RWPE1 (cell line): Measurements from ENCODE around the gene CHST13.

ENCODE experiments used
- CTCF ChIA-PET: fragments of 350-600 bp; sonication (Branson Sonifier 250); formaldehyde crosslinking; extraction: SDS; loops from one replicate; lab custom pipeline; 2021; lab: Yijun Ruan, JAX
- POLR2A ChIA-PET: fragments of 400-600 bp; formaldehyde crosslinking; extraction: SDS; loops from one replicate; lab custom pipeline; 2020; ENCODE audit warnings: antibody characterized with exemption; ENCODE audit not compliant: low non-redundant PET; lab: Yijun Ruan, JAX
- DNase-seq: peaks from one replicate; pipeline ENCODE4 v3.0.0; 2012; ENCODE audit warnings: low spot score
- H3K27ac ChIP-seq: fragments of 450-650 bp; 2 replicates; pipeline ENCODE4 v1.5.1; 2017
- CTCF ChIP-seq: fragments of 450-650 bp; conservative IDR thresholded peaks from 2 replicates; pipeline ENCODE4 v1.5.1; 2017; ENCODE audit warnings: low read depth, mild to moderate bottlenecking

Gene CHST13

DNA sequence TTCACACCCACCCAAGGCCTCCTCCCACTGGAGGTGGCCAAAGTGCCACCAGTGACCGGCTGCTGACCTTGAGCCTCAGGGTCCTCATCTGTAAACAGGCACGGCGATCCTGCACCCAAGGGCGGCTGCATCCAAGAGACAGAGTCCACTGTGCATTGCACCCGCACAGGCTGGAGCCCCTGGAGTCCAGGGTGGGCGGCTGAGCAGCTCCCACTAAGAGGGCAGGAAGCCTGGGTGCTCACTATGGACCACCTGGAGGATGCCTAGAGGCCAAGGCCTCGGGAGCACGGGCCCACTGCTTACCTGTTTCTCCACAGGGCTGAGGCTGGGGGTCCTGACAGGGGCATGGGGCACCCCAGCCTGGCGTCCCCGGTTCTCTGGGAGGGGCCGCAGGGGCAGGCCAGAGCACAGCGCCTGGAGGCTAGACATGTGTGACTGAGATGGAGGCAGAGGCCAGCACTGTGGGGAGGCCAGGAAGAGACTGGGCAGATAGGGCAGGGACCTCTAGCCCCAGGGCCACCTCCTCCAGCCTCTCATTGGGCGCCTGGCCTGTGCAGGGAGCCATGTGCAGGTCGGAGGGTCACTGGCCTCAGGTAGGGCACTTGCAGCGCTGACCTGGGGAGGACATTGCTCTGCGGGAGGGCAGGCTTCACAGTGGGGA lies 6.5 kb upstream of the CHST13 start, which contains the start of gene UROC1:
Gene UROC1, minus strand, starts transcription at position 483 of the 661 bp plus-strand sequence. Its CDS starts 54 bp downstream, at position 429.
- ChIA-PET POLR2A (no interaction called here), CTCF (no interaction called here)
- H3K27ac ChIP-seq = no peak within 1 kb of the TSS
- TF ChIP-seq CTCF = no peak
- no peak for DNase-seq

DNA sequence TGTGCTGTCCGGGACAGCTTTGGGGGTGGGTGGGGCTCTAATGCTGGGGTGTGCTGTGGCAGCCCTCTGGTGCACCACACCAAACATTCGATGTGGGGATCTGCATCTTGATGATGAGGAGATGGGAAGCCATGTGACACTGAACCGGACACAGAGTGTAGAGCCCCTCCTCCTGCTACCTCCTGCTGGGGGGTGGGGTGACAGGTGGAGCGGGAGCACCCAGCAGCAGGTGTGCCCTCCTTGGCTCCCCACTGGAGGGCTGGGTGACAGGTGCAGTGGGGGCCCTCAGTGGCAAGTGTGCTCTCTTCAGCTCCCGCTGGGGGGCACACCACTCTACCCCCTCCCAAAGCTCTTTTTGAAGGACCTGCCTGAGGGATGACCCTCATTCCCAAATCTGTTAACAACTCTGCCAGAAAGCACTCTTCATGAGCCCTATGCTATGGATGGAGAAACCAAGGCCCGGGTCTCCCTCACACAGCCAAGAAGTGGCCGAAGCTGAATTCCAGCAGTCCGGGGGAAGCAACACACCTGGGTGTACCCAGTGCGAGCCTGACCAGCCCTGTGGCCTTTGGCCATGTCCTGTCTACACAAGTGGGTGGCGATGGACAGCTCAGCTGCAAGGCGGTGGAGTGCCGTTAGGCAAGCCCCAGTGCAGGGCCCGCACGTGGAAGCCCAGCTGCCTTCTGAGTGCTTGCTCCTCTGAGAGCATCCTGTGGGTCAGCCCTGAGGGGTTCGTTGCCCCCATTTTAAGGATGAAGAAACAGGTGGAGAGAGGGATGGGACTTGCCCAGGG lies 5.8 kb upstream of the CHST13 start:
- ChIA-PET CTCF (no interaction called here), POLR2A (no interaction called here)
- no peak for DNase-seq
- TF ChIP-seq CTCF = no peak
- no peak overlapping the region for H3K27ac ChIP-seq

DNA sequence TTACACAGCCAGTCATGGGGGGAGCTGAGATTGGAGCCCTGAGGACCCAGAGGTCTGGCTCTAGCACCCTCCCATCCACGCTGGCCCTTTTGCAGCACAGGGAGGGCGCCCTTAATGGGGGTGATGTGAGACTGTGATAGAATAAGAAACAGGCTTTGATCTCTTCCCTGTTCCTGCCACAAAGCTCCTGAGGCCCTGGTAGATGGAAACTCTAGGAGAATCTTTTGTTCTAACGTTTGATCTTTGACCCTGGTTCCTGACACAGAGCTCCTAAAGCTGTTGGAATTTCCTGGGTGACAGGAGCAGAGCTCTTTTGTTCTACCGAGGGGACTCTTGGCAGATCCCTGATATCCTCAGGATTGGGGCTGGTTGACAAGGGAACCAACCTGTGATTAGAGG lies 5.2 kb upstream of the CHST13 start:
- CTCF ChIA-PET = no interaction called here
- POLR2A ChIA-PET = no interaction called here
- H3K27ac ChIP-seq = no peak overlapping the region
- no peak for DNase-seq
- TF ChIP-seq CTCF = no peak

- TF ChIP-seq CTCF = no peak
- ChIA-PET CTCF (no interaction called here), POLR2A (no interaction called here)
- H3K27ac ChIP-seq = no peak overlapping the region
- no peak for DNase-seq
These were observed 4.2 kb upstream of the CHST13 start for GRCh38 chr3:126519506-126520455.

GRCh38 chr3:126521122-126521891 lies 2.6 kb upstream of the CHST13 start:
- no peak overlapping the region for H3K27ac ChIP-seq
- CTCF ChIA-PET = interaction anchor here (0.6 to 1.3 kb wide), 4 partner anchors 7 to 1649 kb away, joined by 3 to 5 read pairs (median 4); no protein-coding TSS in a partner anchor
- no peak for DNase-seq
- POLR2A ChIA-PET = no interaction called here
- no peak for TF ChIP-seq CTCF
